Coronary artery (tissue), 2 donors: ENCODE data around the gene FOXO4.

Experiments
- DNase-seq: peaks from one replicate; pipeline ENCODE4 v3.0.0-alpha.2; 2017; ENCODE audit warnings: low spot score
- H3K27ac ChIP-seq, 2 donors: fragments of 200-600 bp; sonication (generic); one replicate each; pipeline ENCODE4 v1.5.1; 2016 to 2019
- H3K4me3 ChIP-seq: fragments of 200-600 bp; sonication (generic); 2 replicates; pipeline ENCODE4 v1.5.1; 2016; ENCODE audit warnings: mild to moderate bottlenecking, moderate library complexity
- CTCF ChIP-seq: fragments of 200-600 bp; sonication (generic); IDR thresholded peaks from one replicate; pipeline ENCODE4 v1.5.1; 2019; ENCODE audit warnings: antibody characterized with exemption

FOXO4 gene

DNA sequence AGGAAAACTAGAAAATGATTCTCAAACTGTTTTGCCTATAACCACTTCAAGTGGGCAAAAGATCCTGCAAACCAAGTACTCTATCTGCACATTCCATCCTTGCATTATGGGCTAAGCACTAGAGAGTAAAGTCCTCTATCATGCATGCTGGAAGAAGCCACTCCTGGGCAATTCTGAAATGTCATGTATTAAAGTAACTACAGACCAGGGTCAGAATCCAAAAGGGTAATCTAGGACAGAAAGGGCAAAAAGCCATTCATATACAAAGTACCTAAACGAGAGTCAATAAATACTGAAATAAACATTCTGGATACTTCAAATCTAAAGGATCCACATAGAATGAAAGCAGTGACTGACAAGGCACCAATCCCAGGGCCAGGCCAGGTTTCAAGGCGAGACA, 28.6 kb upstream of the FOXO4 start:
- H3K4me3 ChIP-seq = peak overlapping the region; percentile 67
- DNase-seq = no peak
- TF ChIP-seq CTCF = no peak
- H3K27ac ChIP-seq = peak overlapping the region; percentile 47 to 89

DNA sequence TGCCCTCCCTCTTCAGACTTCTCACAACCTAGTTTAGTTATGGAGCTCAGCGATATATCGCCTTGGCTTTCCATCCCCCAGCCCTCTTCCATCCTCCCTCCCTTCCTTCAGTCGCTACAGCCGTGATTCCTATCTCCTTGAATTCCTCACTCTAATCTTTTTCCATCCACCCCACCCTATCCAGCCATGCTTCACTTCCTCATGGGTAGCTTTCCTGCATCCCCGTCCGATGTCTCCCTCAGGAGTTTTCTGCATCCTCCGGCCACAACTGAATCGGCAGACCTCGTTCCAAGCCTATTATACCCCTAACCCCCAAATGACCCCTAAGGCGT, 28.0 kb upstream of the FOXO4 start:
- Histone ChIP-seq H3K4me3 (peak overlapping the region; percentile 67), H3K27ac (peak overlapping the region; percentile 47 to 89)
- DNase-seq = no peak
- no peak for TF ChIP-seq CTCF

DNA sequence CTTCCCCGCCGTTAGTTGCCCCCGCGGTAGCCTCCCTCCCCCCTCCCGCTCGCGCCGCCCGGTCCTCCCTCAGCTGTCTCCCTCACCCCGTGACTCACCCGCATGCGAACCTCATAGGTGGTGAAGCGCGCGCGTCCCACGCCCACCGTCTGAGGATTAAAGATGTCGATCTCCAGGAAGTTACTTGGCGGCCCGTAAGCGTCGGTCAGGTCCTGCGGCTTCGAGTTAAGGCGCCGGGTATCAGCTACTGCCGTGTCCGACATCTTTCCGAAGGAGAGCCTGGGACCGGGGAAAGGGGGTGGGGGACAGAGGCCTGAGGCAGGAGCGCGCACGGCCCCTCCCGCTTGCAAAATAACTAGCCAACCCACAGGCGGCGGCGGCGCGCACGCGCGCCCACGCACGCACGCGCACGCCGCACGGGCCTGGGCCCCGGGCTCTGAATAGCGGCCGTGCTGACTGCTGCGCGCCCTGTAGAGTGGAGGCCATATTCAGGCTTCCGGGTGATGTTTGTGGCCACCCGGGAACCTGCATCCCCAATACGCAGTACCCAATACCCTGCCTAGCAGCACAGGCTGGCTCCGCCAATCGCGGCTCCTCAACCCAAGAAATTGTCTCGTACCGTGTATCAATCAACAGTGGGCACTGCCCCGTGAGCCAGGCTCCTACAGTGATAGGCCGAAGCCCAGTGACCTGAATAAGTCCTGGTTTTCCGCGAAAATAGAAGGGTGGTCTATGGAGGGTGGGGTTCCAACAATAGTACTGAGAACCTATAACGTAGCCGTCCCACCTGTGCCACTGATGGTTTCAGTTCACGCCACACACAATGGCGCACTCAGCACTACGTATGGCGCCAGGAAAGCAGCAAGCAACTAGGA, 27.4 kb upstream of the FOXO4 start, which contains the start of gene SNX12:
TSS of gene SNX12 (minus strand) at position 291 of the 875 bp plus-strand sequence. CDS start at position 263, 28 bp downstream.
- Histone ChIP-seq H3K27ac (peak within 1 kb of the TSS; percentile 47 to 89), H3K4me3 (peak within 1 kb of the TSS; percentile 67)
- no peak for TF ChIP-seq CTCF
- DNase-seq = peak; percentile 95

- no peak for DNase-seq
- no peak for TF ChIP-seq CTCF
- Histone ChIP-seq H3K4me3 (no peak overlapping the region), H3K27ac (no peak overlapping the region)
Observed at GRCh38 chrX:71070531-71070930, 25.1 kb upstream of the FOXO4 start.

DNA sequence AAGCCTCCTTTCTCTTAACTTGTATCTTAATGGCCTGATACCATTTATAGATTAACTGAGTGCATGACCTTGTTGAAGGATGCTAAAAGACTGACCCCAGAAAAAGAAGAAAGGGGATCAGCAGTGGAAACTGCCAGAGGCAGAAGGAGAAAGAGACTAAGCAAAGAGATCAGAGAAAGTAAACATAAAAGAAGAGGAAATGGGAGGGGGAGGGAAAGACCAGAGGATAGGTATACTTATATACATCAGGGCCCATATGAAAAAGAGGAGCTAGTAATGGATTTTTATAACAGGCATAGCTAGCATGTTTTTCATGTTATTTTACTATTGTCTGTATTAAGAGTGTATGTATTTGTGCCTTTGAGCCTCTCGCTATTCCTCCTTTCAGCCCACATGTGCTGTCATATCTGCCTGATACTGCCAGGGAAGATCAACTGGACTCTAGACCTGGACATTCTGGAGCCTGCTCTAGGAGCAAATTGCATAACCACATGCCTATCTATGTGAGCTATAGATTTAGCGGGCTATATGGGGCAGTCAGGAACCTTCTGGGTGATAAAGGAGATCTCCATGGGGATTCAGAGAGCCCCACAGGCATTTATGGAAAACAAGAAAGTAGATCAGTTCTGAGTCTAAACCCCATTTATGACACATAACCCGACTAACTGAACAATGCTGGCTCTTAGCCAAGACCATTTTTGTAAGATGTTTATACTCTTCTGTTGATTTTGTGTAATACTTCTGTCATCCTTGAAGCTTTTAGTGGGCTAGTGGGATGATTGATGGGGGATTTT, 14.1 kb upstream of the FOXO4 start:
- Histone ChIP-seq H3K27ac (no peak overlapping the region), H3K4me3 (no peak overlapping the region)
- no peak for DNase-seq
- TF ChIP-seq CTCF = no peak

- H3K4me3 ChIP-seq = no peak overlapping the region
- H3K27ac ChIP-seq = no peak overlapping the region
- TF ChIP-seq CTCF = no peak
- no peak for DNase-seq
Observed at GRCh38 chrX:71082124-71082647, 13.5 kb upstream of the FOXO4 start.
